VCaP (cell line): ENCODE data around the gene CDC6.

Experiments
- H3K27ac ChIP-seq: fragments of 450-650 bp; 2 replicates; pipeline ENCODE4 v1.5.1; 2017
- CTCF ChIP-seq: fragments of 450-650 bp; conservative IDR thresholded peaks from 2 replicates; pipeline ENCODE4 v1.5.1; 2017; ENCODE audit warnings: mild to moderate bottlenecking, moderate library complexity

CDC6 gene

GRCh38 chr17:40251576-40251975 lies 36.1 kb upstream of the CDC6 start:
- no peak for TF ChIP-seq CTCF
- H3K27ac ChIP-seq, result no peak overlapping the region

GRCh38 chr17:40253565-40253964 lies 34.1 kb upstream of the CDC6 start:
- no peak overlapping the region for H3K27ac ChIP-seq
- TF ChIP-seq CTCF, result no peak

GRCh38 chr17:40259505-40259904 lies 28.2 kb upstream of the CDC6 start:
- no peak overlapping the region for H3K27ac ChIP-seq
- TF ChIP-seq CTCF, result no peak

GRCh38 chr17:40260528-40260927 lies 27.2 kb upstream of the CDC6 start:
- TF ChIP-seq CTCF, result no peak
- no peak overlapping the region for H3K27ac ChIP-seq

- no peak for TF ChIP-seq CTCF
- no peak overlapping the region for H3K27ac ChIP-seq
Observed at GRCh38 chr17:40264458-40265185, 23.1 kb upstream of the CDC6 start.

- TF ChIP-seq CTCF, result no peak
- no peak overlapping the region for H3K27ac ChIP-seq
Observed at GRCh38 chr17:40265337-40265736, 22.3 kb upstream of the CDC6 start.

- no peak for TF ChIP-seq CTCF
- H3K27ac ChIP-seq, result no peak overlapping the region
Observed at GRCh38 chr17:40266882-40267281, 20.8 kb upstream of the CDC6 start.
